GM12872 (cell line): ENCODE data around the gene NAT9.

ENCODE experiments used
- TF ChIP-seq, protein P1 (sequence below): IDR thresholded peaks from 3 replicates; pipeline ENCODE4 v1.5.1; 2011; ENCODE audit warnings: low read depth, mild to moderate bottlenecking, low read length, moderate library complexity; ENCODE audit not compliant: insufficient read depth

Gene NAT9

DNA sequence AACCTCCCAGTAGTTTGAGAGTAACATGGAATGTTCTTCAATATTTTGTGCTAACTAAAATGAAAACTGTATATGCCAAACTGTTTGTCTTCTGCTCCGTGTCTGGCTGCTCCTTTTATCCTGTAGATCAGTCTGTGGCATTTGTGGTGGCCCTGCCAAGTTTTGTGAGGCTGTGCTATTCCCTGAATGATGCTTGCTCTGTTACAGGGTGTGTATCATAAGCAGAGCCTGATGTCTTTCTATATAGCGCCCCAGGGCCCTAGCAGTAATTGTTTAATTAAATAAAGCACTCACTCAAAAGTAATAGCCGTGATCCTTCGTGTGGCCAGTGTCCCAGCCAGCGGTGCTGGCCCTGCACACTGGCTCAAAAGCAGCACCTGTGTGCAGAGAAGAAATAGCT lies 27.8 kb upstream of the NAT9 start:
- TF ChIP-seq, protein P1, sequence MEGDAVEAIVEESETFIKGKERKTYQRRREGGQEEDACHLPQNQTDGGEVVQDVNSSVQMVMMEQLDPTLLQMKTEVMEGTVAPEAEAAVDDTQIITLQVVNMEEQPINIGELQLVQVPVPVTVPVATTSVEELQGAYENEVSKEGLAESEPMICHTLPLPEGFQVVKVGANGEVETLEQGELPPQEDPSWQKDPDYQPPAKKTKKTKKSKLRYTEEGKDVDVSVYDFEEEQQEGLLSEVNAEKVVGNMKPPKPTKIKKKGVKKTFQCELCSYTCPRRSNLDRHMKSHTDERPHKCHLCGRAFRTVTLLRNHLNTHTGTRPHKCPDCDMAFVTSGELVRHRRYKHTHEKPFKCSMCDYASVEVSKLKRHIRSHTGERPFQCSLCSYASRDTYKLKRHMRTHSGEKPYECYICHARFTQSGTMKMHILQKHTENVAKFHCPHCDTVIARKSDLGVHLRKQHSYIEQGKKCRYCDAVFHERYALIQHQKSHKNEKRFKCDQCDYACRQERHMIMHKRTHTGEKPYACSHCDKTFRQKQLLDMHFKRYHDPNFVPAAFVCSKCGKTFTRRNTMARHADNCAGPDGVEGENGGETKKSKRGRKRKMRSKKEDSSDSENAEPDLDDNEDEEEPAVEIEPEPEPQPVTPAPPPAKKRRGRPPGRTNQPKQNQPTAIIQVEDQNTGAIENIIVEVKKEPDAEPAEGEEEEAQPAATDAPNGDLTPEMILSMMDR: no peak

DNA sequence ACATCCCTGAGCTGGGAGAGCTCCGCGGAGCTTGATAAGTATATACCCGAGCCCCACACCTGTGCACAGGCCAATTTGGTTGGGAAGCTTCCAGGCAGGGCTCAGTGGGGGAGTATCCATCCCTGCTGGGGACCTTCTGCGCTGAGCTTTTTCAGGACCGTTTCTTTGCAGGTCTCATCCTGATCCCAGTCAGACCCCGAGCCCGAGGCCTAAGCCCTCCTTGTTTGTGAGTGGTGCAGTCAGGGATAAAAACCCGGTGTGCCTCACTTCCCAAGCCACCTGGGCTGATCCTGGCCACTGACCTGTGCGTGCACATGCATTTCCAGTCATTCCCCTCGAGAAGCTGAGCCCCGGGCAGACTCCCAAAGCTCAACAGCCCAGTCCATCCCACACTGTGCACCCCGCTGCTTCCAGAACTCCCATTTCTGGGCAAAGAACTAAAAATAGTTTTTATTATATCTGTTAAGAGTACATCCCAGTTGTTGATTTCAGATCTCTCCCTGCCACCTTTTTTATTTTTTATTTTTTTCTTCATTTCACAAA lies 27.3 kb upstream of the NAT9 start:
- TF ChIP-seq, protein P1: no peak

DNA sequence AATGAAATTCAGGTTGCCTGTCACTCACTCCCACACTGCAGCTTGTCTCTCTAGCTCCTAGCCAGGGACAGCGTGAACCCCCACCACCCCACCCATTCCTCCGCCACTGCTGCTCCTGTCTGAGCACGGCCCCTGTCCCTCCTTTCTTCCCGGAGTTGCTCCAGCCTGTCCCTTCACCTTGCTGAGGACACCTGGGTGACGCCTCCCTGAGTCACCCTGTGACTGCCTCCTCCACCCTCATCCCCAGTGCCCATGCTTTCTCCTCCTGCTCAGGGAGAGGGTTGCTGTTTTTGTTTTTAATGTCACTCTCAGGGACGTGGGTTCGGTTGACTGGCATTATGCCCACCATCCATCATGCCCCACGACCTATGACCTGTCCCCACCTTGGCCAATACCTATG lies 25.8 kb upstream of the NAT9 start:
- TF ChIP-seq, protein P1: no peak

DNA sequence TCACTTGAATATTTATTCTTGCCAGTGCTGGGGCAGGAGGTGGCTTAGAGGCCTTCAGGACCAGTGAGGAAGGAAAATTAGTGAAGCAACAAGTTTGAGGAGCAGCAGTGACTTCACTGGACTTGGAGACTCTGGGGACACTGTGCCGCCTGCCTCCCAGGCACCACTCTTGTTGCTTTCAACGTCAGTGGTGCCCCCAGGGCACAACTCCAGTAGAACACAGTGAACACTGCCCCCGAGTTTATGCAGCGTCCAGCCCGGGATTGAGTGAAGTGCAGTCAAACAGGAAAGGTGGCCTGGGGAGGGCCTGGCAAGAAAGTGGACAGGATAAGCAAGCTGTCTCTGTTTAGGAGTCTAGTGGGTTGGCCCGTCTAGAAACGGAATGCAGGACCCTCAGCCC lies 24.4 kb upstream of the NAT9 start:
- TF ChIP-seq, protein P1: no peak

DNA sequence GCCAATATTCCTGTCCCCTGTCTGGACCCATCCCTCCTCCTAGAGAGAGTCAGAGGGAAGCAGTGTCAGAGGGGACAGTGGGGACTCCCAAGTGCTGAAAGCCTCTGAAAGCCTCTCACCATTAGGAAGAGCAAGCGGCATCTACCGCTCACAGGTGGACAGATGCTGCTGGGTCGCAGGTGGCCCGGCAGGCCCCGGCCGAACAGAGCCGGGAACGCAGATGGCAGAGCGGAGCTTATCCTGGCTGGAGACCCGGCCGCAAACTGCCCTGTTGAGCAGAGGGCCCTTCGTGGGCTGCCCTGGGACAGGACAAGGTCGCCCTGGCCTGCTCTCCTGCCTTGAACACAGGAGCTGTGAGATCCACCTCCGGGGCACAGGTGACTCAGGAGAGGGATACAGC lies 23.0 kb upstream of the NAT9 start:
- TF ChIP-seq, protein P1: no peak

DNA sequence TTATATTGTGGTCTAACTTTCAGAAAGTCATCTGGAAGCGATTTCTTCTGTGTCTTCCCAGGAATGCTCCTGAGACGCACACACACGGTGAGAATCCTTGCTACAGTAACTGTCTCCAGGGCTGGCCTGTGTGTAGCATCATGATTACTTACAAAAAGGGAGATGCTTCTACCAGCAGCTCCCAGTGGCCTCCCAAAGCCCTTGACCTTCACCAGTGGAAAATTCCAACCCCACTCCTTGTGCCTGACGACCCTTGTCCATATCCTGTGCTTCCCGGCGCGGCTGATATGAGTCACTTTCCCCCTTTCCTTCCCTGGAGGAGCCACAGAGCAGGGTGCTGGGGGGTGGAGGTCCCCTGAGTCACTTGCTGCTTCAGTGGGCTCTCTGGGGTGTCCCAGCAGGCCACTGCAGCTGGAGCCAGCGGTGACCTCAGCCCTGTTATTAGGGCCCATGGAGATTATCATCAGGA lies 22.1 kb upstream of the NAT9 start:
- TF ChIP-seq, protein P1: no peak

DNA sequence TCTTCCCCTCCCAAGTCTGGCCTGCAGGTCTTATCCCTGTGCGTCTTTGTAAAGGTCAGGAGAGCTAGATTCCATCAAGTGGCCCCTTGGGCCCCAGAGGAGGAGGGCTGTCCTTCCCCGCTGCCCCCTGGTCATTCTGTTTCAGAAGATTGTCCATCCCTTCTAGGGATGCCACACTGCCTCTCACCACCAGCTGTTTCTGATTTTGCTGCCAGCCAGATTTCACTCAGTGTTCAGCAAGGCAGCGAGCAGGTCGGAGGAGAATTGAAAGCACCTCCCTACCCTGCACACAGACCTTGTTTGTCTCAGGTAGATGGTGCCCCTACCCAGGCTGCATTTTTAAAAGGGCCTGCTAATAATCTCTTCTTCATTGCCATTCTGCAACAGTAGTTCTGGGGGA lies 21.7 kb upstream of the NAT9 start:
- TF ChIP-seq, protein P1: no peak

DNA sequence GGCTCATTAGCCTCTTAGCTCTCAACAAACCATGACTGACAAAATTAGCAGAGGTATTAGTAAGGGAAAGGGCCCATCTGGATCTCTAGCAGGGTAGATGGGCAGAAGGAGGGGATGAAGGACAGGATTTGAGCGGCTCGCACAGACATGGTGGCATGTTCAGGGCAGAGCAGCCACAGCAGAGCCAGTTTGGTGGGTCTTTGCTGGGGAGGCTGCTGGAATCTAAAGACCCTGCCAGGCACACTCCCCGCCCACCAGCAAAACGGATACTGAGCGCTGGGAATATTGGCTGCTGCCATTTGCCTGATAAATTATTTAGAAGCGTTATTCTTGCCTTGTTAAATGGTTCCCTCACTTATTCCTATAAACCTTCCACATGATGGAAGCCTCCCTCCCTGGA lies 20.7 kb upstream of the NAT9 start:
- TF ChIP-seq, protein P1: no peak
